PFSK-1 (cell line): ENCODE data around the gene HEBP2.

ENCODE experiments used
- FOXP2 ChIP-seq: optimal IDR thresholded peaks from 2 replicates; pipeline ENCODE3; 2011; ENCODE audit warnings: borderline replicate concordance, control low read depth, inconsistent platforms; ENCODE audit not compliant: insufficient read depth; ENCODE audit errors: extremely low read length, extremely low read depth
- POLR2AphosphoS5 ChIP-seq: IDR thresholded peaks from 2 replicates; pipeline ENCODE4 v1.6.1; 2012; ENCODE audit warnings: low read depth, mild to moderate bottlenecking, control low read depth, low read length, moderate library complexity
- SIN3A ChIP-seq: IDR thresholded peaks from 2 replicates; pipeline ENCODE4 v1.6.1; 2012; ENCODE audit warnings: mild to moderate bottlenecking, low read length, moderate library complexity, borderline replicate concordance; ENCODE audit not compliant: insufficient read depth
- TAF1 ChIP-seq: IDR thresholded peaks from 2 replicates; pipeline ENCODE4 v1.6.1; 2012; ENCODE audit warnings: low read length, control low read depth, borderline replicate concordance; ENCODE audit not compliant: insufficient read depth
- TF ChIP-seq, protein P1 (sequence below), 2 experiments: IDR thresholded peaks; 2 replicates each; pipeline versions ENCODE4 v1.6.1 to v1.8.0; 2011 to 2012; ENCODE audit warnings: low read depth in 2 of 2, low read length in 2 of 2, control low read depth in 1 of 2, inconsistent platforms in 1 of 2, mild to moderate bottlenecking in 1 of 2, moderate library complexity in 1 of 2; ENCODE audit not compliant: insufficient read depth in 1 of 2

GRCh38 chr6:138430361-138431145 lies 26.5 kb downstream of the HEBP2 start:
- TF ChIP-seq POLR2AphosphoS5: peak; percentile 6; the same call in 1 of the 2 replicates
- no peak for TF ChIP-seq TAF1
- TF ChIP-seq, protein P1, sequence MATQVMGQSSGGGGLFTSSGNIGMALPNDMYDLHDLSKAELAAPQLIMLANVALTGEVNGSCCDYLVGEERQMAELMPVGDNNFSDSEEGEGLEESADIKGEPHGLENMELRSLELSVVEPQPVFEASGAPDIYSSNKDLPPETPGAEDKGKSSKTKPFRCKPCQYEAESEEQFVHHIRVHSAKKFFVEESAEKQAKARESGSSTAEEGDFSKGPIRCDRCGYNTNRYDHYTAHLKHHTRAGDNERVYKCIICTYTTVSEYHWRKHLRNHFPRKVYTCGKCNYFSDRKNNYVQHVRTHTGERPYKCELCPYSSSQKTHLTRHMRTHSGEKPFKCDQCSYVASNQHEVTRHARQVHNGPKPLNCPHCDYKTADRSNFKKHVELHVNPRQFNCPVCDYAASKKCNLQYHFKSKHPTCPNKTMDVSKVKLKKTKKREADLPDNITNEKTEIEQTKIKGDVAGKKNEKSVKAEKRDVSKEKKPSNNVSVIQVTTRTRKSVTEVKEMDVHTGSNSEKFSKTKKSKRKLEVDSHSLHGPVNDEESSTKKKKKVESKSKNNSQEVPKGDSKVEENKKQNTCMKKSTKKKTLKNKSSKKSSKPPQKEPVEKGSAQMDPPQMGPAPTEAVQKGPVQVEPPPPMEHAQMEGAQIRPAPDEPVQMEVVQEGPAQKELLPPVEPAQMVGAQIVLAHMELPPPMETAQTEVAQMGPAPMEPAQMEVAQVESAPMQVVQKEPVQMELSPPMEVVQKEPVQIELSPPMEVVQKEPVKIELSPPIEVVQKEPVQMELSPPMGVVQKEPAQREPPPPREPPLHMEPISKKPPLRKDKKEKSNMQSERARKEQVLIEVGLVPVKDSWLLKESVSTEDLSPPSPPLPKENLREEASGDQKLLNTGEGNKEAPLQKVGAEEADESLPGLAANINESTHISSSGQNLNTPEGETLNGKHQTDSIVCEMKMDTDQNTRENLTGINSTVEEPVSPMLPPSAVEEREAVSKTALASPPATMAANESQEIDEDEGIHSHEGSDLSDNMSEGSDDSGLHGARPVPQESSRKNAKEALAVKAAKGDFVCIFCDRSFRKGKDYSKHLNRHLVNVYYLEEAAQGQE (IDR thresholded peaks at IDR 0.05; ENCODE audit: insufficient read depth in 1 of 2, low read depth in 2 of 2, low read length in 2 of 2): no peak
- TF ChIP-seq SIN3A: no peak
- TF ChIP-seq FOXP2: no peak
